Keratinocyte (primary cell): ENCODE measurements around the gene ERC2.

Experiments used
- EZH2 ChIP-seq: IDR thresholded peaks from one replicate; pipeline ENCODE4 v1.6.1; 2012; ENCODE audit warnings: inconsistent platforms, mild to moderate bottlenecking, low read length, moderate library complexity
- TF ChIP-seq, protein P1 (sequence below), 3 experiments: IDR thresholded peaks in 1 of 3; conservative IDR thresholded peaks in 1 of 3; optimal IDR thresholded peaks in 1 of 3; 2 replicates in 2 of 3; 3 replicates in 1 of 3; pipeline versions ENCODE3 to v1.5.1; 2011; ENCODE audit warnings: low read length in 3 of 3, mild to moderate bottlenecking in 3 of 3, moderate library complexity in 2 of 3, control low read depth in 1 of 3, inconsistent platforms in 1 of 3; ENCODE audit not compliant: insufficient read depth in 2 of 3; ENCODE audit errors: extremely low read depth in 1 of 3

DNA sequence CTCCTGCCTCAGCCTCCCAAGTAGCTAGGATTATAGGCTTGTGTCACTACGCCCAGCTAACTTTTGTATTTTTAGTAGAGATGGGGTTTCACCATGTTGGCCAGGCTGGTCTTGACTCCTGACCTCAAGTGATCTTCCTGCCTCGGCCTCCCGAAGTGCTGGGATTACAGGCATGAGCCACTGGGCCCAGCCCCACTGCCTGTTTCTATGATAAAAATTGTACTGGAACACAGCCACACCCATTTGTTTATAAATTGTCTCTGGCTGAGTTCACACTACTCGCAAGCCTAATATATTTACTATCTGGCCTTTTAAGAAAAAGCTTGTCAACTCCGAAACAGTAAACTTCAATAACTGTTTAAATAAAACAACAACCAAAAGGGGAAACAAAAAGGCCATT, 671.7 kb downstream of the ERC2 start:
- TF ChIP-seq, protein P1, sequence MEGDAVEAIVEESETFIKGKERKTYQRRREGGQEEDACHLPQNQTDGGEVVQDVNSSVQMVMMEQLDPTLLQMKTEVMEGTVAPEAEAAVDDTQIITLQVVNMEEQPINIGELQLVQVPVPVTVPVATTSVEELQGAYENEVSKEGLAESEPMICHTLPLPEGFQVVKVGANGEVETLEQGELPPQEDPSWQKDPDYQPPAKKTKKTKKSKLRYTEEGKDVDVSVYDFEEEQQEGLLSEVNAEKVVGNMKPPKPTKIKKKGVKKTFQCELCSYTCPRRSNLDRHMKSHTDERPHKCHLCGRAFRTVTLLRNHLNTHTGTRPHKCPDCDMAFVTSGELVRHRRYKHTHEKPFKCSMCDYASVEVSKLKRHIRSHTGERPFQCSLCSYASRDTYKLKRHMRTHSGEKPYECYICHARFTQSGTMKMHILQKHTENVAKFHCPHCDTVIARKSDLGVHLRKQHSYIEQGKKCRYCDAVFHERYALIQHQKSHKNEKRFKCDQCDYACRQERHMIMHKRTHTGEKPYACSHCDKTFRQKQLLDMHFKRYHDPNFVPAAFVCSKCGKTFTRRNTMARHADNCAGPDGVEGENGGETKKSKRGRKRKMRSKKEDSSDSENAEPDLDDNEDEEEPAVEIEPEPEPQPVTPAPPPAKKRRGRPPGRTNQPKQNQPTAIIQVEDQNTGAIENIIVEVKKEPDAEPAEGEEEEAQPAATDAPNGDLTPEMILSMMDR (optimal IDR thresholded peaks at IDR 0.05 in 1 of 3, IDR thresholded peaks at IDR 0.05 in 1 of 3, conservative IDR thresholded peaks at IDR 0.05 in 1 of 3; ENCODE audit: extremely low read depth in 1 of 3, insufficient read depth in 2 of 3, low read length in 3 of 3), result no peak
- TF ChIP-seq EZH2, result no peak
